Stimulated activated CD4-positive, alpha-beta T cell treated with anti-CD3 and anti-CD28 coated beads, Interleukin-4, amount 100 ng/mL, for 4 hours (primary cell): ENCODE results near the gene ABCG2.
"Not testable (repeated sequence)": the region's sequence is repeated elsewhere in the genome, so short reads cannot be mapped to it uniquely, and the experiment has no call there.

Source experiments
- DNase-seq, 2 experiments: peaks; one replicate each; pipeline ENCODE4 v3.0.0-alpha.2; 2020

ABCG2 gene

DNA sequence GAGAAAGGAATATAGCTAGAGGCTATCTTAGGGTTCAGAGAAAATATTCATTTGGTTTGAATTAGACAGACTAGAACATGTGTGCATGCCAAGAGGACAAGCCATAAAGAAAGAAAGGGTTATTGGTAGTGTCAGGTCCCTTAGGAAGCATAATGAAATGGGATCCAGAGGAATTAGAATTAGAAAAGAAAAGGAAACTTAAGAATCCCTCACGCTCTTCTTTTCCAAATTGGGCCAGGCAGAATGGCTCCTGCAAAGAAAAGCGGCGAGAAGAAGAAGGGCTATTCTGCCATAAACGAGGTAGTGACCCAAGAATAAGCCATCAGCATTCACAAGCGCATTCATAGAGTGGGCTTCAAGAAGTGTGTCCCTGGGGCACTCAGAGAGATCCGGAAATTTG lies 4.9 kb upstream of the ABCG2 start:
- DNase-seq: no peak

DNA sequence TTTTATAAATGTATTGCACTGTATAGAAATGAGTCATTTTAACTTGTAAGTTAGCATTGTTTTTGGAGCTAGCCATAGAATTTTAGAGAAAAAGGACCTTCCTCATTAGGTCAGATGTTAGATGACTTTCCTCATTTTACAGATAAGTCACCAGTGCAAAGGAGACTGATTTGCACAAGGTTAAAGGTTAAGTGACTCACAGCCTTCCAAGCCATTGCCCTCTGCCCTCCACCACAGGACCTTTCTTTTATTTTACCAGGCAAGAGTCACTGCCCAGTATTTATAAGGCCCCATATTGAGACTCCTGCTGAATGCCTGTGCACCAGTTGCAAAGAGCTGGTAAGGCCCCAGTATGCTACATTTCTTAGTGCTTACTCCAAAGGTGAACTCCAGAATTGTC lies 4.2 kb upstream of the ABCG2 start:
- DNase-seq: no peak

GRCh38 chr4:88159229-88159725 lies 838 bp upstream of the ABCG2 start:
- no peak for DNase-seq

GRCh38 chr4:88158038-88158488 lies 376 bp downstream of the ABCG2 start:
- DNase-seq: no peak

DNA sequence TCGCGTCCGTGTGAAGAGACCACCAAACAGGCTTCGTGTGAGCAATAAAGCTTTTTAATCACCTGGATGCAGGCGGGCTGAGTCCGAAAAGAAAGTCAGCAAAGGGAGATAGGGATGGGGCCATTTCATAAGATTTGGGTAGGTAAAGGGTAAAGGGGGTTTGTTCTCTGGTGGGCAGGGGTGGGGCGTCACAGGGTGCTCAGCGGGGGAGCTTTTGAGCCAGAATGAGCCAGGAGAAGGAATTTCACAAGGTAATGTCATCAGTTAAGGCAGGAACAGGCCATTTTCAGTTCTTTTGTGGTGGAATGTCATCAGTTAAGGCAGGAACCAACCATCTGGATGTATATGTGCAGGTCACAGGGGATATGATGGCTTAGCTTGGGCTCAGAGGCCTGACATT lies 6.1 kb downstream of the ABCG2 start:
- not testable (repeated sequence) for DNase-seq

DNA sequence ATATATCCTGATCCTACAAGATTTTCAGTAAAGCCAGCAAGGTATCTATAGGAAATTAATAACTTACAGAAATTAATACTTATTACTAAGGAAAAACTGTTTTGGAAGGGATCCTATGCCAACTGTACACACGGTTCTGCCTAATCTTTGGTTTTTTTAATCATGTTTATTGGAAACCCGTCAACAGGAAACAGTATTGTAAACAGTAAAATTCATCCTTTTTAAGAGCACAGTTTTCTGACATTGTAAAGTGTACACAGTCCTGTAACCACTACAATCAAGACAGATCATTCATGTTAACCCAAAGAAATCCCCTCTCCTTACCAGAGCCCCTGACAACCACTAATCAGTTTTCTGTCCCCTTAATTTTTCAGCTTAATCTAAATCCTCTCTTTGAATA lies 9.9 kb downstream of the ABCG2 start:
- no peak for DNase-seq

DNA sequence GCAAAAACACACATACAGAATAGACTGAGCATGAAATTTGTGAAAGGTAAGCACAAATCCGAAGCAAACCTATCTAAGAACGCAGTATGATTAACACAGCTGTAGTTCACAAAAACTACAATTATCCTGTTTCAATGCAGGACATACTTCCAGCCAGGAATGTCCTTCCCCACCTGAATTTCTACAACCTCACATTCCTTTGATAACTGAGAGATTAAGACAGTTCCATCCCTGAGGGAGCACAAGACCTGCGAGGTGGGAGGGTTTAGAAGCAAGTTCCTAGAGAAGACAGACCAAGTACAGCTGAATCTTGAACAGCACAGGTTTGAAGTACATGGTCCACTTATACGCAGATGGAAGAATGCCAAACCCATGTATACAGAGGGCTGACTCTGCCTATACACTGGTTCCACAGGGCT lies 10.6 kb downstream of the ABCG2 start:
- DNase-seq: no peak

GRCh38 chr4:88146891-88147290 lies 11.5 kb downstream of the ABCG2 start:
- no peak for DNase-seq

- DNase-seq: no peak
These were observed 13.6 kb downstream of the ABCG2 start for GRCh38 chr4:88144866-88145300.

DNA sequence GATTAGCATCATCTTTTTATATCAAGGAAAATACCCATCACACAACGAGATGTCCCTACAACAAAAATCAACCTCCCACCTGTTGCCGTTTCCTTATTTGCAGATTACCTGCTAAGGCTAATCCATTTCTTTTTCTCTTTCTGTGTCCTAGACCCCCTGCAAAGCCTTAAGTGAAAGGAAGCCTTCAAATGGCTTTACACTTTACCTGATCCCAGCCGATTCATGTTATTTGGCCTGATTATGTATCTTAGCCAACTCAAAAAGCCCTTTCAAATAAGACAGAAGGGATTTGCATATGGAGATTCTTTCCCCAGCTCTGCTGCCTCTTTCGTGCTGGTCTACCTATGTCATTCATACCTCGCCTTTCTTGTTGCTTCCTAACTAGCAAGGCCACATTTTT lies 14.4 kb downstream of the ABCG2 start:
- DNase-seq: no peak

GRCh38 chr4:88143504-88143903 lies 14.9 kb downstream of the ABCG2 start:
- no peak for DNase-seq

DNA sequence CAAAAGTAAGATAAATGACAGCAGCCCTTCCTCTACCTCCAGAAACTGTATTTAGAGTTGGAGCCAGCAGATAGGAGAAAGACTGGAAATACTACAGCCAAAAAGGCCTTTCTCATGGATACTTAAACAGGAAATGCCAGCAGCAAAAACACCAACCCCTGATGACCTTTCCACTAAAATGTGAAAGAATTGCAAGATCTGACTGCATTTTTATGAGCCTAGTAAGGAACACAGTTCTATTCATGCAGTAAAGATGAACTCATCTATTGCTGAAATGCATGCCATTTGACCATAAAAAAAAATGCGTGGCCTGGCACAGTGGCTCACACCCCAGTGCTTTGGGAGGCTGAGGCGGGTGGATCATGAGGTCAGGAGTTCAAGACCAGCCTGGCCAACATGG lies 19.9 kb downstream of the ABCG2 start:
- DNase-seq: no peak

- DNase-seq: no peak
These were observed 21.3 kb downstream of the ABCG2 start for GRCh38 chr4:88137112-88137511.

GRCh38 chr4:88136249-88136648 lies 22.2 kb downstream of the ABCG2 start:
- no peak for DNase-seq

- DNase-seq: no peak
These were observed 23.1 kb downstream of the ABCG2 start for GRCh38 chr4:88135356-88135663.

DNA sequence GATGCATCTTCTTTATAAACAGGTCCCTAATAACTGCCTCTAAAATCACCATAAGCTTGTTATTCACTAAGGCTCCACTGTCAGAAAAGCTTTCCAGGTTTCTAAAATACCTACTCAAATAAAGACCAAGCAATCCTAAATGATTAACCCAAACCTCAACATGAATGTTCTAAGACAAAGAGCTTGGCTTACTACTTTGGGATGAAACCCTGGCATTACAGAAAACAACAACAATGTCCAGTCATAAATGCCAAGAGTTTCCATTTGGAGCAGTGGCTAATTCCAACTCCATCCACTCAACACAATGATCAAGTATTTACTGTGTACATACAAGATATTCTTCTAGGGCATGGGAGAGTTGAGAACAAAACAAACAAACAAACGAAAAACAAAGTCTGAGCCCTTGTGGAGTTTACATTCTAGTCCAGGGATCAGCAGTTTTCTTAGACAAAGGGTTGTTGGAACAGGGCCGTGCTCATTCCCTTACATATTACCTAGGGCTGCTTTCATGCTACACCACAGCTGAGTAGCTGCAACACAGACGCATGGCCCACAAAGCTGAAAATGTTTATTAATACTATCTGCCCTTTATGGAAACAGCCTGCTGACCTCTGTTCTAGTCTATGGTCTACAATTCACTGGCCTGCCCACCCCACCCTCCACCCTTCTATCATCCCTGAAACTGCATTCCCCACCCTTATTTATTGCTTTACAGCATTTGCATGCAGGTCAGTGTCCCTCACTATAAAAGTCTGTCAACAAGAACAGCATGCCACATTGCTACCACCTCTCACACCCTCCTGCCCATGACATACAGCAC lies 23.7 kb downstream of the ABCG2 start:
- DNase-seq: no peak

DNA sequence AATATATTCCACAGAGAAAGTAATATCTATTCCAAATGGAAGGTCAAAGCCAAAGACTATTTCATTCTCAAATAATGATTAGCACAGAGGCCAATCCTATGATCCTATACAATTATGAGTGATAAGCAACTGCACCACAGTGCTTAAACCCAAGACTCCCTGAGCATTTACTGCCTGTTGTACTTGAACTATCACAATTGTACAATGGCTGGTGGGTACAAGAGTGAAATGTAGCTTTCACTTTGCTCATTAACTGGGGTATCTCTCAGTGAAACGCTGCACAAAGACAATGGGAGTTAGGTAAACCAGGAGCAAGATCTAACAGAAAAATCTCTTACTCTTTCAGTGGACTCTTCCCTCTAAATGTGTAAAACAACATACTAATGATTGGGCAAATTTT lies 24.3 kb downstream of the ABCG2 start:
- no peak for DNase-seq

DNA sequence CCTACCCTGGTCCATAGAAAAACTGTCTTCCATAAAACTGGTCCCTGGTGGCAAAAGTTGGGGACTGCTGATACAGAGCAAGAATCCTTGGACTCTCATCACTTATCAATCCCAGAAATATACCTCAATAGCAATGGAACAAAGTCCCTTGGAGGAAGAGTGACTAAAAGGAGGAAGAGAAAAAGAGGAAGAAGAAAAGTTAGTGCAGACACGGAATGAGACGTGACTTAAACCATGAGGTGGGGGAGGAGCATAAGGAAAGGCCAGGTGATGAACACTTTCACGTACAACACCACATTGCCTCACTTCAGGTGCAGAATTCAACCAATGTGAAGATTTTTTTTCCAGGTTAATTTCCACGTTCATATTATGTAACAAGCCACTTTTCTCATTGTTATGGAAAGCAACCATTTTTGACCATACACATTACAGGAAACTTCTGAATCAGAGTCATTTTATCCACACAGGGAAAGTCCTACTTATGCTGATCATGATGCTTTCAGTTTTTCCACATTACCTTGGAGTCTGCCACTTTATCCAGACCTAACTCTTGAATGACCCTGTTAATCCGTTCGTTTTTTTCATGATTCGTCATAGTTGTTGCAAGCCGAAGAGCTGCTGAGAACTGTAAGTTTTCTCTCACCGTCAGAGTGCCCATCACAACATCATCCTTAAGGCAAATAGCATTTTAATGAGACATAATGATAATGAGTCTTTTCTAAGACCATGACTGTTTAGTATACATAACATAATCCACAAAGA lies 27.7 kb downstream of the ABCG2 start:
- no peak for DNase-seq

GRCh38 chr4:88130003-88130402 lies 28.4 kb downstream of the ABCG2 start:
- no peak for DNase-seq

DNA sequence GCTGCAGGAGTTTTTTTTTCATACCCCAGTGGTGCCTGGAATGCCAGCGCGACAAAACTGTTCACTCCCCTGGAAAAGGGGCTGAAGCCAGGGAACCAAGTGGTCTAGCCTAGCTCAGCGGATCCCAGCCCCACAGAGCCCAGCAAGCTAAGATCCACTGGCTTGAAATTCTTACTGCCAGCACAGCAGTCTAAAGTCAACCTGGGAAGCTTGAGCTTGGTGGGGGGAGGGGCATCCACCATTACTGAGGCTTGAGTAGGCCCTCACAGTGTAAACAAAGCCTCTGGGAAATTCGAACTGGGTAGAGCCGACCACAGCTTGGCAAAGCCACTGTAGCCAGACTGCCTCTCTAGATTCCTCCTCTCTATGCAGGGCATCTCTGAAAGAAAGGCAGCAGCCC lies 36.2 kb downstream of the ABCG2 start:
- DNase-seq: not testable (repeated sequence)

DNA sequence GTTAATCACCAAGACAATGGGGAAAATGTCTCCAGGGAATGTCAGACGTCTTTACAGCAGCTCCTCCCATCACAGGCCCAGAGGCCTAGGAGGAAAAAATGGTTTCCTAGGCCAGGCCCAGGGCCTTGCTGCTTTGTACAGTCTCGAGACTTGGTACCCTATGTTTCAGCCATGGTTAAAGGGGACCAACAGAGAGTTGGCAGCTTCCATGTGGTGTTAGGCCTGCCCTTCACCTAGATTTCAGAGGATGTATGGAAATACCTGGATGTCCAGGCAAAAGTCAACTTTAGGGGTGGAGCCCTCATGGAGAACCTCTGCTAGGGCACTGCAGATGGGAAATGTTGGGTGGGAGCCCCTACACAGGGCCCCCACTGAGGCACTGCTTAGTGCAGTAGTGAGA lies 38.5 kb downstream of the ABCG2 start:
- DNase-seq: no peak

DNA sequence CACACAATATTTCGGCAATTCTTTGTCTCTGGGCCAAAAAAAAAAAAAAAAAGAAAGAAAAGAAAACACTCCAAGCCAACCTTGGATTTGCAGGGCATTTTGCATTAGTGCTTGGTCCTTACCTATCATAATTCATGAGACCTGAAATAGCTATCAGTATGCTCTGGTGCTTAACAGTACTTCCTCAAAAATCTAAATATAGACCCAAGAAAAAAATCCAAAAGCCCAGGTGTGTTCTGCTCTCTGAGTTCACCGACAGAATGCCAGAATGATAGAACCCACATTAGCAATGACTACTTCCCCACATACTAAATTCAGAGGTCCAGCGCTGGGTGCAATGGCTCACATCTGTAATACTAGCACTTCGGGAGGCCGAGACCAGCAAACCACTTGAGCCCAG lies 42.9 kb downstream of the ABCG2 start:
- no peak for DNase-seq

- no peak for DNase-seq
These were observed 45.6 kb downstream of the ABCG2 start for GRCh38 chr4:88112856-88113255.

DNA sequence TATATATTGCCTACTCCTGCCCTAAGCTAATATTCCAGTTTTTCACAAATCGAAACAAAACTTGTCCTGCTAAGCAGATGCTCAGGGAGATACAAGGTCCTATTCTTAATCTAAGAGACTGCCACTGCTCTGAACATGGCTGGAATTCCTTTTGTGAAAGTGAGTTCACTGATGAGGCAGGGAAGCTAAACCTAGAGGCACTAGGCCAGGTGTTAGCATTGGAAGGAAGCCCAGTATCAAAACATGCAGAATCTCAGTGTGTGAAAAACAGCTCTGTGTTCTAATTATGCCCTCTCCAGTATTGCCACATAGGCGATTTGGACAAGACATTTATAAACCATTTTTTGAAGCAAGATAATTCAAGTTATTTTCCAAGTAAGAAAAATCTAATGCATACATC lies 47.6 kb downstream of the ABCG2 start:
- DNase-seq: no peak
